Suprapubic skin (tissue), 3 donors: Measurements from ENCODE around the gene SIRT7.

Experiments
- CTCF ChIP-seq, 2 donors: fragments of 200-600 bp in 1 of 2; fragments of 450-650 bp in 1 of 2; sonication (generic) in 1 of 2; IDR thresholded peaks; one replicate each; pipeline ENCODE4 v1.5.1; 2016 to 2019; ENCODE audit warnings: antibody characterized with exemption in 2 of 2, mild to moderate bottlenecking in 1 of 2, moderate library complexity in 1 of 2
- POLR2A ChIP-seq, 2 donors: fragments of 450-650 bp; IDR thresholded peaks; one replicate each; pipeline ENCODE4 v1.6.1; 2017; ENCODE audit warnings: antibody characterized with exemption in 2 of 2, mild to moderate bottlenecking in 2 of 2, moderate library complexity in 2 of 2

GRCh38 chr17:81902653-81903414, 15.1 kb downstream of the SIRT7 start:
- no peak for TF ChIP-seq CTCF (IDR thresholded peaks at IDR 0.05)
- no peak for TF ChIP-seq POLR2A (IDR thresholded peaks at IDR 0.05)
